ENCODE measurements around the gene SATB2.

Gene SATB2

GRCh38 chr2:199228887-199229819, 228.6 kb downstream of the SATB2 start:
- DNase-seq, result no peak

- no peak for DNase-seq
These were observed 233.9 kb downstream of the SATB2 start for GRCh38 chr2:199223791-199224190.

- no peak for DNase-seq
These were observed 236.8 kb downstream of the SATB2 start for GRCh38 chr2:199220920-199221319.

- DNase-seq, result no peak
These were observed 238.2 kb downstream of the SATB2 start for GRCh38 chr2:199219551-199219950.
